T-helper 22 cell (primary cell): ENCODE measurements around the gene SERPINB10.

Source experiments
- DNase-seq: peaks from one replicate; pipeline ENCODE4 v3.0.0-alpha.2; 2020; ENCODE audit warnings: low read depth

SERPINB10 gene

DNA sequence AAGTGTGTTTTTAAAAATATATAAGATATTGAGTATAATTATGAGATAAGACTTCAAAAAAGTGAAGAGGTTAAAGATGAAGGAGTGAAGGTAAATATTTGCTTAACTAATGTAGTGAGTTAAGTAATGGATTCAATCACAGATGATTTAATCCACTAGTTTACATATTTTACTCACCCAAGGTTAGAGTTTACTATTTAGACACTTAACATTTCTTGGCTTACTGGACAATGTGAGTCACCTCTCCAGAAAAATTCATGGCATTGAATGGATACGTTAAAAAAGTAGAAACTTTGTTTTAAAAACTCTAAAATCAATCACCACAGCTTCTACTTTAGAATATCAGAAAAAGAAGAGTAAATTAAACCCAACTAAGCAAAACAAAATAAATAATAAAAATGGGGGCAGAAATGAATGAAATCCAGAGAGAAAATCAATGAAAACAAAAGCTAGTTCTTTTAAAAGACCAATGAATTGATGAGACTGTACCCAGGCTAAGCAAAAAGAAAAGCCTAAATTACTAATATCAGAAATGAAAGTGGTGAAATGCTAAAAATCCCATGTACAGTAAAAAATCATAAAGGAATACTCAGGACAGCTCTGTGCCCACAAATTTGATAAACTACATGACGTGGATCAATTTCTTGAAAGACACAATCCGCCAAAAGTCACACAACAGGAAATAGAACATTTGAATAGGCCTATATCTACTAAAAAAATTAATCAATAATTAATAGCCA is 39.5 kb downstream of the SERPINB10 start:
- DNase-seq = no peak

DNA sequence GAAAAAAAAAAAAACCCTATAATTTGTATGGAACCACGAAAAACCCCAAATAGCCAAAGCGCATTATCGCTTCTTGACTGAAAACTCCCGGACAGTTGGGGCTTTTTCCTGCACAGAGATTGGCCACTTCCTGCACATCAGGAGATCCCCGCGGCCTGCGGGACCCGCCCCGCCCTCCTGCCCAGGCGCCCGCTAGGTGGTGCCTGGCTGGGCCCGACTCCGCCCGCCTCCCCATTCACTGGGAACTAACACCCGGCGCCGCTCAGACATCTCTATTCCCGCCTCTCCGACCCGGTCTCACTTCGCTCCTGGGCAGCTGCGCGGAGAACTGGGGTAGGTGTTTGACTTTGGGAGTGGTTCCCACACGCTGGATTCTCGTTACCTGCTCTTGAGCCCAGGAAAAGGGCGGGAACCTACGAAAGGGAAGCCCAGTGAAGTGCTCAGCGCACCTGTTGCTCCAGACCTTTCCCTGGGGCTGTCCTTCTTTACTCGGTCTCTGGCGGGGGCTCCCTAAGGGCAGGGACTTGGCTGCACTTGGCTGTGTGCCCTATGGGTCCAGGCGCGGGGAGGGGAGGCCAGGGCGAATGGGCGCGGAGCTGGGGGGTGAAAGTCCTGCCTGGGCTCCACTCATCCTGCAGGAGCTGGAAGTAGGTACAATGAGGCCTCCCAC is 41.4 kb downstream of the SERPINB10 start, which contains the start of gene HMSD:
Gene HMSD, plus strand, starts transcription at position 234 of the 670 bp plus-strand sequence. CDS start 4,155 bp downstream, outside the sequence.
- peak; percentile 47 for DNase-seq

DNA sequence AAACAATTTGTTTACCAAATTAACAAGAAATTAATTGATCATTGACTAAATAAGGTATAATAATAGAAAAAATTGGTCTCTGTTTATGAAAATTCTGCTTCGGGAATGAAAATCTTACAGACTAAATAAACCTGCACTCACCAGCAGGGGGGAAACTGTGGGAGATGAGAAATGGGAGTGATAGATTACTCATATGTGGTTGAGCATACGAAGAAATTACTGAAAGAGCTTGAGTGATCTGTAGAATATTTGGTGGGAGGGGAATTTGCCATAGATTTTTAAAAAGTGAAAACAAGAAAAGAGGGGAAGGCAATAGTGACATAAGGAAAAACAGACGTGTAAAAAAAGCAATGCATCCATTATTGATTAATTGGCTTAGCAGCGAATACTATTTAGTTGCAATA is 43.5 kb downstream of the SERPINB10 start:
- no peak for DNase-seq

DNA sequence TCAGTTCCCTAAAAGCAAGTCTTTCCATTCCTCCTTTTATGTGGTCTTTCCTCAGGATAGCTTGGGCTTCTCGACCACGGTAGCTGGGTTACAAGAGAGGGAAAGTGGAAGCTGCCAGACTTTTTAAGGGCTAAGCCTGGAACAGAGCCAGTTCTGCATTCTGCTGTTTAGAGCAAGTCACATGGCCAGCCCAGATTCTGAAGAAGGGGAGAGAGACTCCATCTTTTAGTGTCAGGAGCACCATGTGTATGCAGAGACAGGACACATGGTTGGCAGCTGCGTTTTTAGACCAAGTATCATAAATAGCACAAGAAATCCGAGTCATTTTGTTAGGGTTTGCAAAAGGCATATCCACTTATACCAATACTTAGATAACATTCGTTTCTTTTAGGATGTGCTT is 46.1 kb downstream of the SERPINB10 start:
- DNase-seq = no peak

DNA sequence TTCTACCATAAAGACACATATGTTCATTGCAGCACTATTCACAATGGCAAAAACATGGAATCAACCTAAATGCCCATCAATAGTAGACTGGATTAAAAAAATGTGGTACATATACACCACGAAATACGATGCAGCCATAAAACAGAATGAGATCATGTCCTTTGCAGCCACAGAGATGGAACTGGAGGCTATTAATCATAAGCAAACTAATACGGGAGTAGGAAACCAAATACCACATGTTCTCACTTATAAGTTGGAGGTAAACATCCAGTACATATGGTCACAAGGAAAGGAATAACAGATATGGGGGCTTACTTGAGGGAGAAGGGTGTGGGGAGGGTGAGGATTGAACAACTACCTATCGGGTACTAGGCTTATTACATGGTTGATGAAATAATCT is 49.0 kb downstream of the SERPINB10 start:
- no peak for DNase-seq

DNA sequence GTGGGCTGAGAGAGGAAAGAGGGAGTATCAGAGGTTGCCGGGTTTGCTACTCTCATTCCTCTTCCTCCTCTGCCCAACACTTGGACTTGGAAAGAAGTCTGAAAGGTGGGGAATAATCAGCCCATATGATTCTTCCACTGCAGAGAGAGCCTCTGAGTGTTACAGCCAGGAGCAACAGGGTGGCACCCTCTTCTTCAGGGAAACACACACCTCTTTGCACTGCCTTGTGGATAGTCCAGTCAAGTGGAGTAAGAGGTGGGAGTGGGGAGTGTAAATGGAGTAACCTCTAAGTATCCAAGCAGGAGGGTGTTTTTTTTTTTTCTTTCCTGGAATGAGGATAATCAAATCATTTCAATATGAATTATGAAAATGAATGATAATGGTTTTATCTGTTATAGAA is 53.1 kb downstream of the SERPINB10 start:
- DNase-seq = no peak

DNA sequence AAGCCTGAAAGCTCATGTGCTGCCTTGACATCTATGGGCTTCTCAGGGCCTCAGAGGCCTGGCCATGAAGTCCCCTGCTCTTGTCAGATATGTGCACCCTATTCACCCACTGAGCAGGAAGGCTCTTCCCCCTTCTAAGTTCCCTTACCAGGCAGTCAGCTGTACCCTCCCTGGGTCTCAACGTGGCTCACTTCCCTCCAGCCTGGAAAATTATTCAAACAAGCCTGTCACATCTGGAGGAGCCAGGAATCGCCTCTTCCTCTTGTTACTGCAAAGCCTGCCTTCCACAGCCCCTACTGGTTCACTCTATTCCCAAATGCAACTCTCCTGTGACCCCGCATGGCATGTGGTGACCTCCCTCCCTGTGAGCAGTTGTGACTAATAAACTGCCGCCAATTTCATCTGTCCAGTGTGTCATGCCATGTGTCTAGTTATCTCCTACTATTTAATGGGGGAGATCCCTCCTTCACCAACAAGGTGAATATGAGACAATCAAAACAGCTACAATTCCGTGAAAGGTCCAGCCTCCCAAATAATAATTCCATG is 53.8 kb downstream of the SERPINB10 start:
- DNase-seq = no peak

DNA sequence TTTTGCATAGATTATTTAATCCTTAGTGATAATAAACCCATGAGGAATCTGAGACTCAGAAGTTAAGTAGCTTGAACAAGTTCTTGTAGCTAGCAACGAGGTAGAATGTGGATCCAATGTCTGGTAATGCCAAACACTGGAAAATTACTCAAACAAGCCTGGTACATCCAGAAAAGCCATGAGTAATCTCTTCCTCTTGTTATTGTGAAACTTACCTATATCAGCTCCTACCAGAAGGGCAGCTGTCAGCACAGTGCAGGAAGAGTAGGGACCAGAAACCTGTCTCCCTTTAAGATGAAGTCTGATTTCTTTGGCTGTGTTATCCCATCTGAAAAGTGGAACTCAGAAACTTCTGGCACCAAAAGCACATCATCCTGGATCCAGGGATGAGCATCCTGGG is 54.4 kb downstream of the SERPINB10 start:
- DNase-seq = no peak

DNA sequence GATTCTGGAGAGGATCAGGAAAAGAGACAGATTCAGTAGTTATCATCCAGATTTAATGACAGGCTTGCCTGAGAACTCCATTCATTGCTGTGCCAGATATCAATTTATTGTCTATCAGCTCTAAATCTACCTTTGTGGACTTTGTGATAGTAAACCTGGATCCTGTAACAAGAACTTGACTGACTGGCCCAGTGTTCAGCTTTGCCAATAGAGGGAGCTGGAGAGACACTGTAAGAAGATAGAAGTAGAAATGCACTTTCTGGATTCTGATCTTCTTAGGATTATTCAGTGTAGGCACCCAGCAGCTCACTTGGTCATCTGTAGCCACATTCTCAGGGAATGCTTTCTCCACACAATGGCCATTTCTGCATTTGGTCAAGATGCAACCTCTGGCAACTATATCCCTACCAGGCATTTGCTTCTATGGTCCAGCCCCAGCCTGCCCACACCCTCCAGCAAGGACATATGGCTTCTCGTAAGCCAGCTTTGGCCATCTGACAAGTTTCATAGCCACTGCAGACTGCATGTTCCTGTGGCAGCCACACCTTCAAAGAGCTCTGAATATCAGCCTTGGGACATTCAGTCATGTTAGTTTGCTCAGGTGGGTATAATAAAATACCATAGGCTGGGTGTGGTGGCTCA is 56.0 kb downstream of the SERPINB10 start:
- DNase-seq = peak; percentile 12

DNA sequence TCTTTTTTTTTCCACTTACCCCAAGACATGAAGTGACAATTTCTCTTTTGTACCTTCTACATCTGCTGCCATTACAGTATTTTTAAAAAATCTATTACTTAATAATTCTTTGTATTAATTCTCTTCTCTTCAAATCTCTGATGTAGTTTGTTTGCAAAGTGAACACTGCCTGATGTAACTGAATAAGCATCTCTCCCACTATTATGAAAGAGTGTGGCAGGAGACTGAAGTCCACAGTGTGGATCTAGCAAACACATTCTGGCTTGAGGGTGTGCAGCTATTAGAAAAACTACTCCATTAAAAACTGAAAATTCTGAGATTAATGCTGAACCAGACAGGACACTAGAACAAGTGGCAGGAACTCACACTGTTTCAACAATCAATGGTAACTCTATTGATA is 57.1 kb downstream of the SERPINB10 start:
- DNase-seq = no peak

DNA sequence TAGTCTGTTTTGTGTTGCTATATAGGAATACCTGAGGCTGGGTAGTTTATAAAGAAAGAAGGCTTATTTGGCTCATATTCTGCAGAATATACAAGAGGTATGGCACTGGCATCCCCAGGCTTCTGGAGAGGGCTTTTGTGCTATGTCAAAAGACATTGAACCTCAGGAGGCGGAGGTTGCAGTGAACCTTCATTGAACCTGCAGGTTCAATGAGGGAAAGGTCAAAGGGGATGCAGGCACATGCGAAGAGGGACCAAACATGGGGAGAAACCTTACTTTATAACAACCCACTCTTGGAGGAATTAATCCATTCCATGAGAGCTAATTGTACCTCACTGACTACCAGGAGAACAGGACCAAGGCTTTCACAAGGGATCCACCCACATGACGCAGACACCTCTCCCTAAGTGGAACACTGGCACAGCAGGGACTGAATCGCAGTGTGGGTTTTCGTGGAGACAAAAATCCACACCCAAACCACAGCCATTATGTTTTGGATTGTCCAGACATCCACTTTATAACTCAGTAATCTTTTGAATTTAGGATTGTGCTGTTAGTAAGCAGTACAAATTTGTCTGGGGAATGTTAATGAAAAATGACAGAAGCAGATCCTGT is 58.1 kb downstream of the SERPINB10 start:
- no peak for DNase-seq

DNA sequence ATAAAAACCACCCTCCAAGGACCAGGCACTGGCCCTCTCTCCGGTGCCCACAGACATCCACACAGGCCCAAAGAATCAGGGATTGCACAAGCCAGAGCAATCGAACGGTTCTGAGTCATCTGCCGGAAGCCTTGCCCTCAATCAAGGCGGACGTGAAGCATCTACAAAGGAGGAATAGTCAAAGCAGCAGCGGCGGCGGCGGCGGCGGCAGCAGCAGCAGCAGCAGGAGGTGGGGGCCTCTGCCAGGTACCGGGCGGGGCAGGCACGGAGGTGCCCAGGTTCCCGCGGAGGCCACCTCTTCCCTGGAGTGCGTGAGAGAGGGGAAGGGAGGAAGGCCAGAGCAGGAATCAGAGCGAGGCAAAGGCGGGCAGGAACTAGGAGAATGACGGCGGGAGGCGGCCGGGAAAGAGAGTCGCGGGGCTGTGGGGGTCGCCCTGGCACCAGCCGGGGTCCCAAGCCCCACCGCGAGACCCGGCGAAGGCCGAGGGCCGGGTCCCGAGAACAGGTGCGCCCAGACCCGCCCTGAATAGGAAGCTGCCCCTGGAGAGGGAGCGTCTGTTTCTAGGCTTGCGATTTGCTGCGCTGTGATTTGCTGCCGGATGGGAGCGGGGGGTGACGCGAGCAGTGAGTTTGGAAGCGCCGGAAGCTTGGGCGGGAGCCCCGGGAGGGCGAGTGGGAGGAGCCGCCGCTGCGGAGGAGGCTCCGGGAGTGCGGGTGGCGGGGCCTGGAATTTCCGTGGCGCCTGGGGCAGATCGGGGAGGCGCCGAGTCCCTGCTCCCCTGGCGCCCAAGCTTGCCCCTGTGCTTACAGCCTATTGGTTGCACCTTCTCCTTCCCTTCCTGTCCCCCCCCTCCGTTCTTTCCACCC is 62.4 kb downstream of the SERPINB10 start, which contains the start of gene SERPINB8:
Gene SERPINB8, plus strand, starts transcription at position 140 of the 867 bp plus-strand sequence. CDS start 8,228 bp downstream, outside the sequence.
- DNase-seq = peak; percentile 72

DNA sequence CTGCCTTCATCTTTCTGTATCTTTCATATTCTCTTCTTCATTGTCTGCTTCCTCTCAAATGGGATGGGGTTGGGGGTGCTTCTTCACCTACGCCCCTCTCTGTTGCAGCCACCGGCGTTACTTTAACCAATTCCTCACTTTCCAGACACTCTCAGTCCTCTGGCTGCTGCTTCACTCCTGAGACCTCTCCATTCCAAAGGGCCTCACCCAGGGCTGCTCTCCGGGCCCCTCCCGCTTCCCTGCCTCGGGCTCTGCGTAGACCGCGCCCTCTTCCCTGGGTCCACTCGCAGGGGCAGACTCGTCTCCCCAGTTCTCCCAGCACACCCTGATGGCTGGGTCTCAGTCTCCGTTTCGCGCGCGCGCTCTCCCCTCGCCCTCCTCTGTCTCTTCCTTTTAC is 63.0 kb downstream of the SERPINB10 start:
- DNase-seq = no peak

DNA sequence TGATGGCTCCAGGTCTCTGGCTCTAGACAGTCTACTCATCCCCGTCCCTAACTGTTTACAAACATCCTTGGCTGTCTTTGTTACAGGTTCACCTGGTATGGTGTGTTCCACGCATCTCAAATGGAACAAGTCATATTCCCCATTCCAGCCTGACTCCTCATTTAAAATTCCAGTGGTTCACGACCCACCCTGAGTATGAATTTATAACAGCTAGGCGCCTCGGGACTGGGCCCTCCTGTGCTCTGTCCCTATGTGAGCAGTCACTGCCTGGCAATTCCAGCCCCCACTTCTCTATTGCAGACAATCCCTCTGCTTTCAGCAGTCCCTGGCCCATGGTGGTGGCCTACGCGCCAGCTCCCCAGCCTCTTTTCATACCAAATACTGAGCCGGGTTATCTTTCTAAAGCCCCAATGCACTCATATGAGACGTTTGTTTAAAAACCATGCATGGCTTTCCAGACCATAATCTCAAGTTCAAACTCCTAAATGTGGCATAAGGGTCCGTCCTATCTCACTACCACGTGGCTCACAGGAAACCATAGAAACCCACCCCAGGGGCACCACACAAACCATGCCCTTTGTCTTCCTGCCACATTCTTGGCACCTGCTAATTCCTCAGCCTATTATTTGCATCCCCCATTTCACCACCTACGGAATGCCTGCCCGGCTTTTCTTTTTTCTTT is 63.7 kb downstream of the SERPINB10 start:
- DNase-seq = no peak

DNA sequence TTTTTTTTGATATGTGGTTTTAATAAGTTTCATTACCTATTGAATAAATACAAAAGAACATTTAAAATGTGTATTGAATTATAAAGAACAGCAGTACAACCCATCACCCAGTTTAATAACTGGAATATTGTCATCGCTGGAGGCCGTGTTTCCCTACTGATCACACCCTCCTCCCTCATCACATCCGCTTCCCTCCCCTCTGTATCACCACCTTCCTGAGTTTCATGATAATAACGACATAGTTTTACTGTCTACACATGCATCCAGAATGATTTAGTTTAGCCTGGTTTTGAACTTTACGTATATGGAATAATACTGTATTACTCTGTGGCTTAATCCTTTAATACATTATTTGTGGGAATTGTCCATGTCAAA is 64.2 kb downstream of the SERPINB10 start:
- DNase-seq = no peak

DNA sequence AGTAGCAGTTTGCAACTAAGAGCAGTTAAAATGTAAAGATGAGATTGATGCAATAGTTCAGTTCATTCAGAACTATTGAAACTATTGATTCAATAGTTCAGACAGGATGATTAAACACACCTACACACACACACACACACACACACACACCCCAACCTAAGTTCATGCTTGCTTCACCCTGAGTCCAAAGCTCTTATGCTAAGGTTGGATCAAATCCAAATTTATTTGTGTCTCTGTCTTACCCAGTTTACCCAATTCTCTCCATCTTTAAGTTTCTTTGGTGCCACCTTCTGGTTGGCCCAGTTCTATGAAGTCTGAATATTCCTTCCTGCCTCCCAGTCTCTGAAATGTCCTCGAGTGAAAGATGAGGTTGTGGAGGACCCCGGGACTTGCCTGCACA is 67.2 kb downstream of the SERPINB10 start:
- DNase-seq = no peak

DNA sequence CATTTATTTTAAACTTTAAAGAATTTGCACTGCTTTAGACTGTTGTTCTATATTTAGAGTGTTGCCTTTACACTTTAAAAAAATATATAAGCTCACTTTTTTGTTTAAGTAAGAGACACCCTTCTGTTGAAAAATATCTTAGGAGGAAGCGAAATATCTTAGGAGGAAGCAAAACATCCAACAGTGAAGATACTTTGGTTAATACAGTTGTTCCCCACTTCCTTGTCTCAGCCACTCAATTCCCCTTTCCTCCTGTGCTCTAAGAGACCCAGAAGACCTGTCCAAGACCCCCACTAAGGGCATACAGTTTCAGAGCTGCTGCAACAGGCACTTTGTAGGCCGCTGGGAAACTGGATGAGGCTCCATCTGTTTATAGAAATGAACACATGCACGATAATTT is 67.9 kb downstream of the SERPINB10 start:
- no peak for DNase-seq

DNA sequence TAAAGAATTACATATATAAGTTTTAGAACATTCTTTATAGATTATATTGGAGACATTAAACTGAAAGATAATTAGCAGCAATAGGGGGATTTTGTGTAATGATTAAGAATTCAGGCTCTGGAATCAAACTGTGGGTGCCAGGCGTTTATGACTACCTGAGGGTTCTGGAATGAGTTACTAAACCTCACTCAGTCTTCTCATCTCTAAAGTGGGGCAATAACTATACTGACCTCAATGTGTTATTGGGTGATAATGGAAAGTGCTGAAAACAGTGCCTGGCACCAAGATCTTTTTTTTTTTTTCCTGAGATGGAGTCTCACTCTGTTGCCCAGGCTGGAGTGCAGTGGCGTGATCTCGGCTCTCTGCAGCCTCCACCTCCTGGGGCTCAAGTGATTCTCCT is 69.3 kb downstream of the SERPINB10 start:
- no peak for DNase-seq

DNA sequence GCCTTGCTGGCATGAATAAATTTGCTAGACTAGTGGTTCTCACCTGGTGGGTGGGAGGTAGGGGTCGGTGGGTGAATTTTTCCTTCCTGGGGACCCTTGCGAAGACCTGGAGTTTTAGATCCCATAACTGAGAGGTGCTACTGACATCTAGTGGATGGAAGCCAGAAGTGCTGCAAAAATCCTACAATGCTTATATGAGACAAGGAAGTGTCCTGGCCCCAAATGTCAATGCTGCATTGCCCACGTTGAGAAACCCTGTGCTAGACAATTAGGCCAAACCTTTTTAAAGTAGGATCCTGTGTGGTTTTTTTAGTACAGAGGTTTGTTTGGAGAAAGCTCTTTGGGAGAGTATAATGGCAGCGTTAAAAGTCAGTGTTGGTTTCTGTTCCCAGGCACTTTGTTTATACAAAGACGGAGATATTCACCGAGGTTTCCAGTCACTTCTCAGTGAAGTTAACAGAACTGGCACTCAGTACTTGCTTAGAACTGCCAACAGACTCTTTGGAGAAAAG is 71.7 kb downstream of the SERPINB10 start:
- no peak for DNase-seq

DNA sequence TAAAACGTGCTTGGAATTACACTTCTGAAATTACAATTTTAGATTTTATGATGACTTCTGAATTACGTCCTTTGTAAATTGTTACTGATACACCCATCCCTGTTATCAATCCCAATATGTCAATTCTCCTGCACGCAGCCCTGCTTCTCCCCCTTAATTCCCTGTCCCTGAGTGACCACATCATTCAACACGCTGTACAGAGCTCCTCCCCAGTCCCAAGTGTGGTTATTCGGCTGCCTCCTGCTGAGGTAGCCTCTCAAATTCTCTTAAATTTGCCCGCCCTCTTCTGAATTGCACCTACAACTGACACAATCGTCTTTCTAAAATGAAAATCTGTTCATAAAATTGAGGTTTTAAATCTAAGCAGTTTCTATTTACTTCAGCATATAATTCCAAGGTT is 72.3 kb downstream of the SERPINB10 start:
- DNase-seq = no peak
